ENCODE data around the gene MYOF.

MYOF gene

DNA sequence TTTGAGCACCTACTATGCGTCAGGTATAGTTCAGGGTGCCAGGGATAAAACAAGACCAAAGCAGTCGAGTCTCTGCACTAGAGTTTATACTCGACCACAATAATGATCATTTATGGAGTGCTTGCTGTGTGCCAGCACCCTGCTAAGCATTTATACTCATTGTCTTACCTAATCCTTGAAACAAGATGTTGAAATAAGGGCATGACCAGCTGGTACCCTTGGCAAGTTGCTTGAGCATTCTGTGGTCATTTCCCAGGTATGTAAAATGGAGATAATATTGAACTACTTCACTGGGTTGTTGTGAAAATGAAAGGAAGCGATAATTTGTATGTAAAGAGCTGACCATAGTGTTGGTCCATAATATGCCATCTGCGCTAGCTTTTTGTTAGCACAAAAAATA, 223.0 kb downstream of the MYOF start:
- TF ChIP-seq OSR1 (CRISPR knock-in tag; IDR thresholded peaks at IDR 0.05), result no peak
- no peak for TF ChIP-seq CSDC2 (CRISPR knock-in tag; IDR thresholded peaks at IDR 0.05)
- no peak for TF ChIP-seq ZC3H10 (CRISPR knock-in tag; IDR thresholded peaks at IDR 0.05)
- no peak for TF ChIP-seq ZNF70 (CRISPR knock-in tag; IDR thresholded peaks at IDR 0.05)
- TF ChIP-seq ESRRG (CRISPR knock-in tag; IDR thresholded peaks at IDR 0.05), result no peak
- TF ChIP-seq BACH2 (CRISPR knock-in tag; IDR thresholded peaks at IDR 0.05; ENCODE audit: borderline replicate concordance), result no peak
- TF ChIP-seq TCF4 (CRISPR knock-in tag; IDR thresholded peaks at IDR 0.05; ENCODE audit: borderline replicate concordance), result no peak
- TF ChIP-seq, protein P1, sequence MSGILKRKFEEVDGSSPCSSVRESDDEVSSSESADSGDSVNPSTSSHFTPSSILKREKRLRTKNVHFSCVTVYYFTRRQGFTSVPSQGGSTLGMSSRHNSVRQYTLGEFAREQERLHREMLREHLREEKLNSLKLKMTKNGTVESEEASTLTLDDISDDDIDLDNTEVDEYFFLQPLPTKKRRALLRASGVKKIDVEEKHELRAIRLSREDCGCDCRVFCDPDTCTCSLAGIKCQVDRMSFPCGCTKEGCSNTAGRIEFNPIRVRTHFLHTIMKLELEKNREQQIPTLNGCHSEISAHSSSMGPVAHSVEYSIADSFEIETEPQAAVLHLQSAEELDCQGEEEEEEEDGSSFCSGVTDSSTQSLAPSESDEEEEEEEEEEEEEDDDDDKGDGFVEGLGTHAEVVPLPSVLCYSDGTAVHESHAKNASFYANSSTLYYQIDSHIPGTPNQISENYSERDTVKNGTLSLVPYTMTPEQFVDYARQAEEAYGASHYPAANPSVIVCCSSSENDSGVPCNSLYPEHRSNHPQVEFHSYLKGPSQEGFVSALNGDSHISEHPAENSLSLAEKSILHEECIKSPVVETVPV (CRISPR knock-in tag; IDR thresholded peaks at IDR 0.05), result no peak
- no peak for TF ChIP-seq TSHZ2 (CRISPR knock-in tag; IDR thresholded peaks at IDR 0.05)
- TF ChIP-seq, protein P2, sequence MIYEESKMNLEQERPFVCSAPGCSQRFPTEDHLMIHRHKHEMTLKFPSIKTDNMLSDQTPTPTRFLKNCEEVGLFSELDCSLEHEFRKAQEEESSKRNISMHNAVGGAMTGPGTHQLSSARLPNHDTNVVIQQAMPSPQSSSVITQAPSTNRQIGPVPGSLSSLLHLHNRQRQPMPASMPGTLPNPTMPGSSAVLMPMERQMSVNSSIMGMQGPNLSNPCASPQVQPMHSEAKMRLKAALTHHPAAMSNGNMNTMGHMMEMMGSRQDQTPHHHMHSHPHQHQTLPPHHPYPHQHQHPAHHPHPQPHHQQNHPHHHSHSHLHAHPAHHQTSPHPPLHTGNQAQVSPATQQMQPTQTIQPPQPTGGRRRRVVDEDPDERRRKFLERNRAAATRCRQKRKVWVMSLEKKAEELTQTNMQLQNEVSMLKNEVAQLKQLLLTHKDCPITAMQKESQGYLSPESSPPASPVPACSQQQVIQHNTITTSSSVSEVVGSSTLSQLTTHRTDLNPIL (CRISPR knock-in tag; IDR thresholded peaks at IDR 0.05; ENCODE audit: low read depth), result no peak
- TF ChIP-seq ZFP3 (CRISPR knock-in tag; IDR thresholded peaks at IDR 0.05), result no peak
- no peak for TF ChIP-seq SNAI2 (CRISPR knock-in tag; IDR thresholded peaks at IDR 0.05)
- no peak for TF ChIP-seq ARNTL (CRISPR knock-in tag; IDR thresholded peaks at IDR 0.05; ENCODE audit: borderline replicate concordance, low read depth)
- TF ChIP-seq PATZ1 (CRISPR knock-in tag; IDR thresholded peaks at IDR 0.05; ENCODE audit: borderline replicate concordance), result no peak
- TF ChIP-seq ISL1 (CRISPR knock-in tag; IDR thresholded peaks at IDR 0.05), result no peak
- no peak for TF ChIP-seq ZNF565 (CRISPR knock-in tag; conservative IDR thresholded peaks at IDR 0.05; ENCODE audit: low read depth)
- TF ChIP-seq TOX (CRISPR knock-in tag; IDR thresholded peaks at IDR 0.05; ENCODE audit: borderline replicate concordance), result no peak
- no peak for TF ChIP-seq PPARA (CRISPR knock-in tag; IDR thresholded peaks at IDR 0.05; ENCODE audit: borderline replicate concordance)
- no peak for TF ChIP-seq ZNF8 (CRISPR knock-in tag; IDR thresholded peaks at IDR 0.05)
- ATAC-seq, result no peak

Data from SK-N-SH treated with all-trans-retinoic acid at 6 μM for 48 hours (cell line).